Embryonic facial prominence (tissue), 1 donor: ENCODE data around the gene NFATC2.
"Not testable (repeated sequence)": the region's sequence is repeated elsewhere in the genome, so short reads cannot be mapped to it uniquely, and the experiment has no call there.

Source experiments
- DNase-seq: peaks from one replicate; pipeline ENCODE4 v3.0.0-alpha.2; 2016; ENCODE audit errors: extremely low spot score

Gene NFATC2

GRCh38 chr20:51354769-51355319 is 187.7 kb downstream of the NFATC2 start:
- no peak for DNase-seq

GRCh38 chr20:51354191-51354768 is 188.2 kb downstream of the NFATC2 start:
- DNase-seq: no peak

GRCh38 chr20:51353491-51353890 is 189.0 kb downstream of the NFATC2 start:
- DNase-seq: no peak

GRCh38 chr20:51352791-51353190 is 189.7 kb downstream of the NFATC2 start:
- DNase-seq: no peak

GRCh38 chr20:51350941-51351631 is 191.4 kb downstream of the NFATC2 start:
- DNase-seq: no peak

GRCh38 chr20:51348876-51349275 is 193.6 kb downstream of the NFATC2 start:
- no peak for DNase-seq

GRCh38 chr20:51347831-51348230 is 194.7 kb downstream of the NFATC2 start:
- DNase-seq: no peak

- no peak for DNase-seq
Observed at GRCh38 chr20:51346686-51347485, 195.6 kb downstream of the NFATC2 start.

GRCh38 chr20:51345601-51346101 is 196.9 kb downstream of the NFATC2 start:
- DNase-seq: no peak

GRCh38 chr20:51343802-51344201 is 198.7 kb downstream of the NFATC2 start:
- DNase-seq: not testable (repeated sequence)

GRCh38 chr20:51342510-51343236 is 199.8 kb downstream of the NFATC2 start:
- no peak for DNase-seq

GRCh38 chr20:51341581-51341980 is 200.9 kb downstream of the NFATC2 start:
- DNase-seq: no peak

- DNase-seq: no peak
Observed at GRCh38 chr20:51340451-51340840, 202.1 kb downstream of the NFATC2 start.

- no peak for DNase-seq
Observed at GRCh38 chr20:51339721-51340450, 202.6 kb downstream of the NFATC2 start.

- no peak for DNase-seq
Observed at GRCh38 chr20:51338692-51339440, 203.7 kb downstream of the NFATC2 start.

- no peak for DNase-seq
Observed at GRCh38 chr20:51337126-51337805, 205.3 kb downstream of the NFATC2 start.
